Measurements from ENCODE around the gene GAMT. TPM values are rescaled to one million over a fixed set of nuclear protein-coding genes. Genes with fewer than 3 reads are reported as not detected.

The GAMT gene
- total RNA-seq, 1 donor from 2014 or later = 7.8 TPM

DNA sequence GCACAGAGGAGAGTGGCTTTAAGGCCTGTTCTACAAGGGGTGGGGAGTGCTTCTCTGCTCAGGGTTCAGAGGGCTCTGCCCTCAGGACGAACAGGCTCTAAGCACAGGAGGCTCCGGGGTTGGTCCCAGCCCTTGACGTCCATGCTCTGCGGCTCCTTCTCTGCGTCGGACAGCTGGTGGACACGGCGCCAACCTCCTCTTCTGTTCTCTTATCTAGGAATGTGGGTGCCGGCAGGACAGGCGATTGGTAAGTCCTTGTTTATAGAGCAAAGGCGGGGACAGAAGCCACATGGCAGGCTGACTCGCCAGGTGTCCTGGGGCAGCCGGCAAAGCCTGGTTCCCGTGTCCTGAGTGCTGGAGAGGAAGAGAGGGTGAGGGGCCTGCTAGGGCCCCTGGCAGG lies 28.4 kb upstream of the GAMT start:
- Histone ChIP-seq H3K9me3 (no peaks in the 10 kb centered on the region), H3K36me3 (peaks cover 99% of the 10 kb centered on the region), H3K4me1 (no peaks in the 10 kb centered on the region), H3K27ac (no peak overlapping the region), H3K27me3 (ENCODE audit: low read depth) (no peaks in the 10 kb centered on the region), H3K4me3 (no peak overlapping the region)
- intact Hi-C loops (cut with DNase I) = no loop called here
- TF ChIP-seq, protein P1, sequence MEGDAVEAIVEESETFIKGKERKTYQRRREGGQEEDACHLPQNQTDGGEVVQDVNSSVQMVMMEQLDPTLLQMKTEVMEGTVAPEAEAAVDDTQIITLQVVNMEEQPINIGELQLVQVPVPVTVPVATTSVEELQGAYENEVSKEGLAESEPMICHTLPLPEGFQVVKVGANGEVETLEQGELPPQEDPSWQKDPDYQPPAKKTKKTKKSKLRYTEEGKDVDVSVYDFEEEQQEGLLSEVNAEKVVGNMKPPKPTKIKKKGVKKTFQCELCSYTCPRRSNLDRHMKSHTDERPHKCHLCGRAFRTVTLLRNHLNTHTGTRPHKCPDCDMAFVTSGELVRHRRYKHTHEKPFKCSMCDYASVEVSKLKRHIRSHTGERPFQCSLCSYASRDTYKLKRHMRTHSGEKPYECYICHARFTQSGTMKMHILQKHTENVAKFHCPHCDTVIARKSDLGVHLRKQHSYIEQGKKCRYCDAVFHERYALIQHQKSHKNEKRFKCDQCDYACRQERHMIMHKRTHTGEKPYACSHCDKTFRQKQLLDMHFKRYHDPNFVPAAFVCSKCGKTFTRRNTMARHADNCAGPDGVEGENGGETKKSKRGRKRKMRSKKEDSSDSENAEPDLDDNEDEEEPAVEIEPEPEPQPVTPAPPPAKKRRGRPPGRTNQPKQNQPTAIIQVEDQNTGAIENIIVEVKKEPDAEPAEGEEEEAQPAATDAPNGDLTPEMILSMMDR (IDR thresholded peaks at IDR 0.05) = no peak
- DNase-seq (no peak), ATAC-seq (peak; percentile 17 to 56)

DNA sequence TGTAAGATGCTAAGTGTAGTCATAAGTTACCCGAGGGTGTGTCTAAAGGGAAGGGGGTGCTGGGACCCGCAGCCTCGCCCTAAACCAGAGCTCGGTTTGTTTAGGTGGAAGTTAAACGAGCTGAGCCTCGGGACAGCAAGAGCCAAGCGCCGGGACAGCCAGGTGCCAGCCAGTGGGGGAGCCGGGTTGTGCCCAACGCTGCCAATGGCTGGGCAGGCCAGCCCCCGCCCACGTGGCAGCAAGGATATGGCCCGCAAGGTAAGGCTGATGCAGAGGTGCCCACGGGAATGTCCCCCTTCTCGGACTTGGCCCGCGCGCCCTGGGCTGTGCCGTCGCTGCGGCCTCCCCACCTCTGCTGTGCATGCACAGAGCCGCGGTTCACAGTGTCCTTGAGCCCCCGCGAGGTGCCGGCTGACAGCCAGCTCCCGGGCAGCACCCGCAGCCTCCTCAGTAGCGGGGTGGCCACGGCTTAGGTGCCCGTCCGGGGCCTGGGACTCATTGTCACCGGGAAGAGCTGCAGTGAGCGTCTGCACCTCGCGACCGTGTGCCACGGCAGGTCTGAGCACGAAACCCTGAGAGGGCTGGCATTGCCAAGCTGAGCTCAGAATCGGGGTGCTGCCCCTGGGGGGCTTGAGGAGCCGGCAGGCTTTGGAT lies 27.5 kb upstream of the GAMT start:
- DNase-seq (no peak), ATAC-seq (no peak)
- H3K4me3 ChIP-seq = no peak overlapping the region
- no peaks in the 10 kb centered on the region for H3K4me1 ChIP-seq
- H3K36me3 ChIP-seq = peaks cover 96% of the 10 kb centered on the region
- intact Hi-C loops (cut with DNase I) = no loop called here
- no peaks in the 10 kb centered on the region for H3K27me3 ChIP-seq (ENCODE audit: low read depth)
- H3K27ac ChIP-seq = no peak overlapping the region
- no peaks in the 10 kb centered on the region for H3K9me3 ChIP-seq
- TF ChIP-seq, protein P1 (IDR thresholded peaks at IDR 0.05) = no peak

DNA sequence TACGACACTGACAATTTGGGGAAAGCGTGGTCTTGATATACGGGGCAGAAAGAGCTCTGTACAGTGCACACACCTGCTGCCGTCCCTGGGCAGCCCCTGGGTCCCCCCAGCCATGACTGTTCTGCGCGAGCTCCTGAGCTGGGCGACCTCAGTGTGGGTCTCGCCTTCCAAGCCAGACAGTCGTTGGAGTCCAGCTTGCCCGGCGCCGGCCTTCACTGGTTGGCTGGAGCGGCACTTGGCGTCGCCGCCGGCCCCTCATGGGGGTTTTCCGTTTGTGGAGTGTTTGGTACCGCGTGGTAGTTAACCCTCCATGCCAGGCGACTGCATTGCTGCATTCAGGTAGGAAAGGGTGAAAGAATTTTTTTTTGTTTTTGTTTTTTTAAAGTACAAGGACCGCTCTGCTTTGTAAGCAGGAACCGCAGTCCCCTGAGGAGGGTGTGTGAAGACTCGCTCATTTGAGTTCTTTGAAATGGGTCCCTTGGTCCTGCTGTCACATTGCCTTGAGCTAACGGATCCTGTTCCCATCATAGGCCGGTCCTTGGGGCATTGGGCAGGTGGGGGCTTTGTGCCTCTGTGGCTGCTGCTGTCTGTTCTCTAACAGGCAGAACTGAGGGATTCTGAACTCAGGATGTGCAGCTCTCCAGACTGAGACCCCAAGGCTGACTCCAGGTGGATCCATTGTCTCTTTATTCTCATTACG lies 26.0 kb upstream of the GAMT start:
- Histone ChIP-seq H3K36me3 (peaks cover 96% of the 10 kb centered on the region), H3K9me3 (no peaks in the 10 kb centered on the region), H3K27me3 (ENCODE audit: low read depth) (no peaks in the 10 kb centered on the region), H3K4me1 (no peaks in the 10 kb centered on the region), H3K4me3 (no peak overlapping the region), H3K27ac (no peak overlapping the region)
- ATAC-seq (no peak), DNase-seq (no peak)
- TF ChIP-seq, protein P1 (IDR thresholded peaks at IDR 0.05) = no peak
- intact Hi-C loops (cut with DNase I) = no loop called here

DNA sequence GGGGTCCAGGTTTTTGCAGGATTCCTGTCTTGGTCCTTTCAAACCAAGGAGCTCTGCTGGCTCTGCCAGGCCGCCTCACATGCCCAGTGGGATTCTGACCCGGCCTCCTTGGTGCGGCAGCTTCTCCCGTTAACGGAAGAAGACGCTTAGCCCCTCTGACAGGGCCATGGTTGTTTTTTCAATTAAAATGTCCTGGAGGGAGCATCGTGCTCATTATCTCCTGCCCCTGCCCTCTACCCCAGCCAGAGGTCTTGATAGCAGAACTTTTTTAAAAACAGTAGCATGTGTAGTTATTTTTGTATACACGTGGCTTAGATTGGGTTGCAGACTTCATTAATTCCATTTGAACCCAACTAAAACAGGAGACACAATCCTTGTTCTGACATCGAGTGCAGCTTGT lies 25.4 kb upstream of the GAMT start:
- Histone ChIP-seq H3K4me1 (no peaks in the 10 kb centered on the region), H3K36me3 (peaks cover 96% of the 10 kb centered on the region), H3K27me3 (ENCODE audit: low read depth) (no peaks in the 10 kb centered on the region), H3K9me3 (no peaks in the 10 kb centered on the region), H3K4me3 (no peak overlapping the region), H3K27ac (no peak overlapping the region)
- intact Hi-C loops (cut with DNase I) = no loop called here
- ATAC-seq (no peak), DNase-seq (no peak)
- TF ChIP-seq, protein P1 (IDR thresholded peaks at IDR 0.05) = no peak

DNA sequence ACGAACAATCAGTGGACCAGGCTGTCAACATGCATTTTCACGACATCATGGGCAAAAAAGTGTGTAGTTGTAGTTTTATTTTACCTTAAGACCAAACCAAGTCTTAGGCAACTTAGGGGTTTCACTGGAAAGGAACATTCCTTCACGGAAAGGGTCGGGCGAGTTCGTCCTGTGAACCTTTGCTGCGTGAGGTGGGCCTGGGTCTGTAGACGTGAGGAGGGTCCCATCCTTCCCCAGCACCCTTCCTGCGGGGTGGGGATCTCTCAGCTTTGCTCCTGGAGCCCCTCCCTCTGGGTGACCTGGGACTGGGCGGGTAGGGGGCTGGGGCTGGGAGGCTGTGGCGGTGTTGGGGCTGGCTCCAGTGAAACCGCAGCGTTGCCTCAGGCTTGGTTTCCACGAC lies 24.6 kb upstream of the GAMT start:
- no peak for ATAC-seq
- intact Hi-C loops (cut with DNase I) = no loop called here
- Histone ChIP-seq H3K27me3 (ENCODE audit: low read depth) (no peaks in the 10 kb centered on the region), H3K27ac (no peak overlapping the region), H3K4me1 (no peaks in the 10 kb centered on the region), H3K9me3 (no peaks in the 10 kb centered on the region), H3K4me3 (no peak overlapping the region), H3K36me3 (peaks cover 96% of the 10 kb centered on the region)
- TF ChIP-seq, protein P1 (IDR thresholded peaks at IDR 0.05) = no peak
- no peak for DNase-seq

All from lower lobe of right lung (tissue), 2 donors.